ENCODE results near the gene NME4. TPM values are rescaled to one million over a fixed set of nuclear protein-coding genes. Genes with fewer than 3 reads are reported as not detected.

NME4 gene
- polyA plus RNA-seq, 1 donor (not counting 4 experiments of a cell fraction or from before 2014, with no cell fraction given): 141 TPM

- no peaks in the 10 kb centered on the region for H3K9me1 ChIP-seq (ENCODE audit: control insufficient read depth, extremely low read depth, insufficient read depth, low read length)
- H3K4me1 ChIP-seq (ENCODE audit: control insufficient read depth, extremely low read depth, insufficient read depth, low read length): peaks cover 12% of the 10 kb centered on the region
- no peak overlapping the region for H3K4me2 ChIP-seq (ENCODE audit: control insufficient read depth, extremely low read depth, insufficient read depth, low read depth, low read length)
- H2AFZ ChIP-seq (ENCODE audit: control insufficient read depth, low read length): no peak overlapping the region
- H3K9ac ChIP-seq (ENCODE audit: control insufficient read depth, extremely low read depth, insufficient read depth, low read length): no peak overlapping the region
- no peaks in the 10 kb centered on the region for H3K27me3 ChIP-seq (ENCODE audit: control insufficient read depth, extremely low read depth, insufficient read depth, low read length)
- H3K79me2 ChIP-seq (ENCODE audit: control insufficient read depth, insufficient read depth, low read length): peaks cover 6% of the 10 kb centered on the region
- FAIRE-seq (no peak), DNase-seq (ENCODE audit: low read depth, low spot score) (no peak)
- H3K36me3 ChIP-seq (ENCODE audit: control insufficient read depth in 2 of 2, extremely low read depth in 1 of 2, insufficient read depth in 2 of 2, low read length in 2 of 2): peaks cover 11 to 29% of the 10 kb centered on the region in 2 experiments
- H3K4me3 ChIP-seq (ENCODE audit: control insufficient read depth in 2 of 3, extremely low read depth in 1 of 3, insufficient read depth in 2 of 3, low read depth in 1 of 3, low read length in 3 of 3): no peak overlapping the region
- H3K9me3 ChIP-seq (ENCODE audit: control insufficient read depth, low read depth, low read length): no peaks in the 10 kb centered on the region
- dilution Hi-C loops (cut with MboI; ENCODE audit: extremely low pct_ligation_motif_present, low sequenced_read_pairs): no loop called here
- no peak overlapping the region for H3K27ac ChIP-seq (ENCODE audit: control insufficient read depth, insufficient read depth, low read length)
- H4K20me1 ChIP-seq (ENCODE audit: control insufficient read depth, extremely low read depth, insufficient read depth, low read length): peaks cover 2% of the 10 kb centered on the region
- TF ChIP-seq CTCF (optimal IDR thresholded peaks at IDR 0.05 in 1 of 3, IDR thresholded peaks at IDR 0.05 in 1 of 3, conservative IDR thresholded peaks at IDR 0.05 in 1 of 3; ENCODE audit: extremely low read depth in 1 of 3, insufficient read depth in 2 of 3, low read length in 3 of 3): no peak
- no peak for TF ChIP-seq EZH2 (IDR thresholded peaks at IDR 0.05; ENCODE audit: low read length)
These were observed 25.3 kb upstream of the NME4 start for GRCh38 chr16:371515-372301.

GRCh38 chr16:372302-372983 is 24.6 kb upstream of the NME4 start:
- Histone ChIP-seq H3K9ac (ENCODE audit: control insufficient read depth, extremely low read depth, insufficient read depth, low read length) (no peak overlapping the region), H3K79me2 (ENCODE audit: control insufficient read depth, insufficient read depth, low read length) (peaks cover 6% of the 10 kb centered on the region), H2AFZ (ENCODE audit: control insufficient read depth, low read length) (no peak overlapping the region), H3K9me1 (ENCODE audit: control insufficient read depth, extremely low read depth, insufficient read depth, low read length) (no peaks in the 10 kb centered on the region), H3K27me3 (ENCODE audit: control insufficient read depth, extremely low read depth, insufficient read depth, low read length) (no peaks in the 10 kb centered on the region), H3K4me2 (ENCODE audit: control insufficient read depth, extremely low read depth, insufficient read depth, low read depth, low read length) (no peak overlapping the region), H3K9me3 (ENCODE audit: control insufficient read depth, low read depth, low read length) (no peaks in the 10 kb centered on the region), H3K27ac (ENCODE audit: control insufficient read depth, insufficient read depth, low read length) (no peak overlapping the region), H4K20me1 (ENCODE audit: control insufficient read depth, extremely low read depth, insufficient read depth, low read length) (peaks cover 2% of the 10 kb centered on the region), H3K4me1 (ENCODE audit: control insufficient read depth, extremely low read depth, insufficient read depth, low read length) (peaks cover 12% of the 10 kb centered on the region), H3K4me3 (ENCODE audit: control insufficient read depth in 2 of 3, extremely low read depth in 1 of 3, insufficient read depth in 2 of 3, low read depth in 1 of 3, low read length in 3 of 3) (no peak overlapping the region), H3K36me3 (ENCODE audit: control insufficient read depth in 2 of 2, extremely low read depth in 1 of 2, insufficient read depth in 2 of 2, low read length in 2 of 2) (peaks cover 11 to 33% of the 10 kb centered on the region in 2 experiments)
- no peak for TF ChIP-seq EZH2 (IDR thresholded peaks at IDR 0.05; ENCODE audit: low read length)
- DNase-seq (ENCODE audit: low read depth, low spot score) (no peak), FAIRE-seq (no peak)
- dilution Hi-C loops (cut with MboI; ENCODE audit: extremely low pct_ligation_motif_present, low sequenced_read_pairs): no loop called here
